Measurements from ENCODE around the gene SETD6.

DNA sequence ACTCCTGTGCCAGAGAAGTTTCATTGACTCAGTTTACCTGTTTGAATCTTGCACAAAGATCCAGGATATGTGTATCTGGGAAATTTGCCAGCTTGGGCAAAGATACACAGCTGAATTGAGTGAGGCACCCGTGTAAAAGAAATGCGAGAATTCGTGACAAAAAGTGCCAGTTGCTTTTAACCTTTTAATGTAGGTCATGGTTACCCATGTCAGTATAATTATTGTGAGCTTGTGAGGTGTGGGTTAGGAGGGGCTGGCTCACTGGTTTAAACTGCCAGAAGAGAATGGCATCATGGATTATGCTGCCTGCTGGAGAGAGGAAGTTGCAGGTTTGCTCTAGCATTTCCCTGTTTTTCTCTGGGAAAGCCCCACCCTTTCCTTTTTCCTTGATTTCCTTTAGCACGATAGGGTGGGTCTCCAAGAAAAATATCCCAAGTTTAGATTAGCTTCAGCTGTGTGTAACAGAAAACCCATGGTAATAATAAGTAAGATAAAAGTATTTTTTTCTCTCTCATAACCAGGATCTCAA is 40.2 kb upstream of the SETD6 start:
- TF ChIP-seq SMC3 (IDR thresholded peaks at IDR 0.05; ENCODE audit: low read depth, low read length) (no peak), EP300 (IDR thresholded peaks at IDR 0.05; ENCODE audit: borderline replicate concordance in 1 of 2, low read depth in 1 of 2, low read length in 1 of 2) (no peak), POLR2AphosphoS5 (IDR thresholded peaks at IDR 0.05; ENCODE audit: low read depth, low read length) (no peak), USF1 (IDR thresholded peaks at IDR 0.05; ENCODE audit: borderline replicate concordance, low read depth) (no peak), JUND (IDR thresholded peaks at IDR 0.05) (no peak)
- TF ChIP-seq, protein P1, sequence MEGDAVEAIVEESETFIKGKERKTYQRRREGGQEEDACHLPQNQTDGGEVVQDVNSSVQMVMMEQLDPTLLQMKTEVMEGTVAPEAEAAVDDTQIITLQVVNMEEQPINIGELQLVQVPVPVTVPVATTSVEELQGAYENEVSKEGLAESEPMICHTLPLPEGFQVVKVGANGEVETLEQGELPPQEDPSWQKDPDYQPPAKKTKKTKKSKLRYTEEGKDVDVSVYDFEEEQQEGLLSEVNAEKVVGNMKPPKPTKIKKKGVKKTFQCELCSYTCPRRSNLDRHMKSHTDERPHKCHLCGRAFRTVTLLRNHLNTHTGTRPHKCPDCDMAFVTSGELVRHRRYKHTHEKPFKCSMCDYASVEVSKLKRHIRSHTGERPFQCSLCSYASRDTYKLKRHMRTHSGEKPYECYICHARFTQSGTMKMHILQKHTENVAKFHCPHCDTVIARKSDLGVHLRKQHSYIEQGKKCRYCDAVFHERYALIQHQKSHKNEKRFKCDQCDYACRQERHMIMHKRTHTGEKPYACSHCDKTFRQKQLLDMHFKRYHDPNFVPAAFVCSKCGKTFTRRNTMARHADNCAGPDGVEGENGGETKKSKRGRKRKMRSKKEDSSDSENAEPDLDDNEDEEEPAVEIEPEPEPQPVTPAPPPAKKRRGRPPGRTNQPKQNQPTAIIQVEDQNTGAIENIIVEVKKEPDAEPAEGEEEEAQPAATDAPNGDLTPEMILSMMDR (IDR thresholded peaks at IDR 0.05): no peak
